Upper lobe of left lung (tissue), 4 donors: ENCODE data around the gene GATA3.

Experiments
- EP300 ChIP-seq, 4 donors: sonication (generic); formaldehyde crosslinking; IDR thresholded peaks; one replicate each; pipeline ENCODE4 v1.5.1; 2017; ENCODE audit warnings: antibody characterized with exemption in 4 of 4, control low read depth in 2 of 4
- POLR2AphosphoS5 ChIP-seq, 2 donors: sonication (generic); formaldehyde crosslinking; IDR thresholded peaks; one replicate each; pipeline ENCODE4 v1.5.1; 2017; ENCODE audit warnings: antibody characterized with exemption in 2 of 2

DNA sequence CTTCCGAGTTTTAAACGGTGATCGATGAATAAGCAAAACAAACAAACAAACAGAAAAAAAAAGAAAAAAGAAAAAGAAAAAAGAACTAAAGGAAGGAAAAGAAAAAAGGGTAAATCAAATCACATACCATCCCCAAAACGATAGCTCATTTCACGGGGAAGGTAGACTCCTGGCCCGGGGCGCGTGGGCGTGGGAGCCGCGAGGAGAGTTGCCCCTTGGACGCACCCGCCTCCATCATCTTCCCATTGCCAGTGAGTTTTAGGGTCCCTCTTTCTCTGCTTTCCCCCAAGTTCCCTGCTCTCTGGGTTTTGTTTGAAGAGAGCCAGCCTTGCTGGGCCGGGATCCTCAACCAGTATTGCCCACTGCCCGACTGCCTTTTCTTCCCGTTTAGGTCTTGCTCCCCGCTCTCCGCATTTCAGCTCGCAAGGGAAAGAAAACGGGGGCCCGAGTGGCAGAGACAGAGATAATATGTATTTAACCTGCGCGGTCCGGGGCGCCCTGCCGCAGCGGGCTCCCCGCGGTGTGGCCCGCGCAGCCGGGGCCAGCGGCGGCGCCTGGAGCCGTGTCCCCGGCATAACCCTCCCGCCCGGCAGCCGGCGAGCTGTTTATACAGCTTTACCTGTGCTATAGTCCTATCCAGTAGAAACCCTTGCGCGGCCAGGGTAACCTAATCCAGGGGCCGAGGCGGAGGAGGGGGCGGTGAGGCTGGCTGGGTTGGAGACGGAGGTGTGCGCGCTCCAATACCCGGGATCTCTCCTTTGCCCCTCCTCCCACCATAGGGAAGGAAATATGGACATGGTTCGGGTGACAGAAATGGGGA lies 5.2 kb upstream of the GATA3 start:
- TF ChIP-seq POLR2AphosphoS5 (IDR thresholded peaks at IDR 0.05) (no peak), EP300 (IDR thresholded peaks at IDR 0.05) (no peak)
